GM19452 (cell line): ENCODE results near the gene FRAS1.
"Not testable (repeated sequence)": the region's sequence is repeated elsewhere in the genome, so short reads cannot be mapped to it uniquely, and the experiment has no call there.

Experiments used
- ATAC-seq: cut with Tn5 transposase; IDR thresholded peaks from one replicate; pipeline ENCODE4 v1.9.1; 2021; ENCODE audit not compliant: unreplicated experiment

FRAS1 gene

GRCh38 chr4:78424461-78424860 is 367.3 kb downstream of the FRAS1 start:
- ATAC-seq, result no peak

- no peak for ATAC-seq
Observed at GRCh38 chr4:78426972-78427371, 369.8 kb downstream of the FRAS1 start.

- ATAC-seq, result no peak
Observed at GRCh38 chr4:78428996-78429395, 371.9 kb downstream of the FRAS1 start.

GRCh38 chr4:78432896-78433295 is 375.8 kb downstream of the FRAS1 start:
- no peak for ATAC-seq

GRCh38 chr4:78437608-78438088 is 380.5 kb downstream of the FRAS1 start:
- no peak for ATAC-seq

GRCh38 chr4:78439328-78439727 is 382.2 kb downstream of the FRAS1 start:
- no peak for ATAC-seq

DNA sequence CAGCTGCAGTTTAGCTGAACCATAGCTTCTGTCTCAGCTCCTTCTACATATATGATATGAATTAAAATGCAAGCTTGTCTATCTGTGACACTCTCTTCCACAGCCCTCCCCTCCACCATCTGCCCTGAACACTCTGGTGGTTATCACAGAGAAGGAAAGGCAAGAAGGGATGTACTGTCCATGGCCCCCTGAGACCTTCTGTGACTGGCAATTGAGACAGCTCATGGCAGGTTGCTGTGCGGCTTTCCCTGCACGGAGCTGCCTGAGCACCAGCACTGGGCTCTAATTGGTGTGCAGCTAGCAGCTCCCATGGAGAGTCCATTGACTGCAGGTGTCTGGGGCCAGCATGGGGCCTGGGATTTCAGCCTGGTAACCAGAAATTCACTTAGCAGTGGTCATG is 384.6 kb downstream of the FRAS1 start:
- ATAC-seq, result no peak

DNA sequence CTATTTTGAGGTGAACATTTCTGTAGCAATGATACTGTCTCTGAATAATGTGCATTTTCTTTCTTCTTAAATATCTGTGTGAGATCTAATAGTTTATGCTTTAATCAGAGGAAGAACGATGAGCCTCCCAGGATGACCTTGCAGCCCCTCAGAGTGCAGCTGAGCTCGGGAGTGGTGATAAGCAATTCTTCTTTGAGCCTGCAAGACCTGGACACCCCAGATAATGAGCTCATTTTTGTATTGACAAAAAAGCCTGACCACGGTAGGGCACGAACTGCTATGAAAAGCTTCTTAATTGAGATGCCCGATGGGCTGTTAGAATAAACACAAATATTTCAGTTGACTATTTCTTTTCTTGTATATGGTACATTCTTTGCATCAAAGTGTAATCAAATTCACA is 389.5 kb downstream of the FRAS1 start:
- no peak for ATAC-seq

GRCh38 chr4:78451407-78451806 is 394.3 kb downstream of the FRAS1 start:
- no peak for ATAC-seq

DNA sequence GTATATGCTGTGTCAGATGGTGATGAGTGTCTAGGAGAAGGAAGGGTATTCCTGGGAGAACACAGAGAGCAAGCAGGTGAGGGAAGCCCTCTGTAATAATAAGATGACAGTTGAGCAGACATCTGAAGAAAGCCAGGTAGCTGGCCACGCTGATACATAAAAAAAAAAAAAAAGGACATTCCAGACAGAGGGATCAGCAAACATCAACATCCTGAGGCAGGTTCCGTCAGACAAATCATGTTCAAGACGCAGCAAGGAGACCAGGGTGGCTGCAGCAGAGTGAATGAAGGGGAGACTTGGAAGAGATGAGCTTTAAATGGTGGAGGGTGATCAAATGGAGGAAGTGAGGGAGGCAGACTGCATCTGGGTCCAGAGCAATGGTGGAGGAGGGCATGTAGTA is 396.9 kb downstream of the FRAS1 start:
- ATAC-seq, result no peak

- no peak for ATAC-seq
Observed at GRCh38 chr4:78457751-78458150, 400.6 kb downstream of the FRAS1 start.

DNA sequence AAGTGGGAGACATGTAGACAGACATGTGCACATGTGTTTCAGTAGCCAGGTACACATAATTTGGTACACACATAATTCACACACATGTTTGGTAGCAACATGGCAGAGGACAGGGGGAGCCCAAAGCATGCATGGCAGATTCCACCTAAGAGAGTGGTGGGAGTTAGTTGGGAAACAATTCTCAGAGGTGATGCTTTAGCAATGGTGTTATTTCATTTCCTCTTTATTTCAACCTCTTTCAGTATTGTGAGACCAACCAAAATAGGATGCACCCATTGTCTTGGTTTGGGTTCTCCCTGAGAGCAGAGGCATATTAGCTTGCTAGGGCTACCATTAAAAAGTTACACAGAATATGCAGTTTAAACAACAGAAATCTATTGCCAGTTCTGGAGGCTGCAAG is 402.2 kb downstream of the FRAS1 start:
- no peak for ATAC-seq

GRCh38 chr4:78460368-78460767 is 403.2 kb downstream of the FRAS1 start:
- no peak for ATAC-seq

DNA sequence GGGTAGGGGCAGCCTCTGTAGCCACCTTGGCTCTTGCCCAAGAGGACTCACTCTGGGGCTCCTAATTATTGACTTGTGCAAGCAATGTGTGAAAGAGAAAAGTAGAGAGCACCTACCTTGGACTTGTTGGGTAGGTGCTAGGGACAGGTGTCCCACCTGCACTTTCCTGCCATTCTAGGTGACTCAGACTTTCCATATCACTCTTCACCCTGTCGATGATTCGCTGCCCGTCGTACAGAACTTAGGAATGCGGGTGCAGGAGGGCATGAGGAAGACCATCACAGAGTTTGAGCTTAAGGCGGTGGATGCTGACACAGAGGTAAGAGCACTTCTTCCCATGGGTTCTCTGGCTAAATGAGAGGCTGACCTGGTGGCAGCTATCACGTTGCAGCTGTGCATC is 407.1 kb downstream of the FRAS1 start:
- no peak for ATAC-seq

GRCh38 chr4:78467223-78467622 is 410.1 kb downstream of the FRAS1 start:
- not testable (repeated sequence) for ATAC-seq

GRCh38 chr4:78468272-78468671 is 411.1 kb downstream of the FRAS1 start:
- ATAC-seq, result no peak

DNA sequence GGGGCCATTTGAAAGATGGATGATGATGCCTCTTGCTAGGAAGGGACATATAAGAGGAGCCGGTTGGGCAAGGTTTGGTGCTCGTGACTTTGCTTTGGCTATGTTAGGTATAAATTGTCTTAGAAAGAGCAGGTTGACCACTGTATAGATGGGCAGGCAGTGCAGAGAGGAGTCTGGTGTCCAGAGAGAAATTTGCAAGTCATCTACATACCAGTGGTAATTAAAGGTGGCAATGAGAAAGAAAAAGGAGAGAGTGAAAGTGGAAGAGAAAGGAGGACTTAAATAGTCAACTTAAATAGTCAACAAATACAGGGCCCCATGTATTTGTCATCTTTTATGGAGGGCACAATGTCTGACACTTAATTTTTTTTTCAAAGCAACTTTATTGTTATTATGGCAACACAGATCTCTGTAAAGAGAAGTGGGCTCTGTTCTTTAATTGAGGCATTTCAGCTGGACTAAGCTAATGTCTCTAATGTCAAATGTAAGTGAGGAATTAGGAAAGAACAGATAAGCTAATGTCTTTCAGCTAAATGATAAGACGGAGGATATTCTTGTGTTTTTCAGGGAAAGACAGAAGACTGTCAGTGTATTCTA is 419.1 kb downstream of the FRAS1 start:
- no peak for ATAC-seq

DNA sequence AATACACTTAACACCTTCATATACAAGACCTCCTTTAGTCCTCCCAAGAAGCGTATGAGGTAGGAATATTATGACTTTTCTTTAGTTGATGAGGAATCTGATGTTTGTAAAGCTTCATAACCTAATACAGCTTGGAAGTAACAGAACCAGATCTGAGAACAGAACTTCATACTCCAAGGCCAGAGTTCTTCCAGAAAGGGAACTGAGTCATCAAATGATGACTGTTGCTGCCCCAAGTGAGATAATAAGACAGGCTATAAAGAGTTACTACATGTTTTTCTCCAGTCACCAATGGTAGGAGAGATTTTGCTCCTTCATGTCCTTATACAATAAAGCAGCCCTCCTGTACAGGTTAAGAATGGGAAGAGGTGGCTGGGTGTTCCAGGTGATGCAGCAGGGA is 420.2 kb downstream of the FRAS1 start:
- ATAC-seq, result no peak

GRCh38 chr4:78478523-78478922 is 421.4 kb downstream of the FRAS1 start:
- no peak for ATAC-seq

DNA sequence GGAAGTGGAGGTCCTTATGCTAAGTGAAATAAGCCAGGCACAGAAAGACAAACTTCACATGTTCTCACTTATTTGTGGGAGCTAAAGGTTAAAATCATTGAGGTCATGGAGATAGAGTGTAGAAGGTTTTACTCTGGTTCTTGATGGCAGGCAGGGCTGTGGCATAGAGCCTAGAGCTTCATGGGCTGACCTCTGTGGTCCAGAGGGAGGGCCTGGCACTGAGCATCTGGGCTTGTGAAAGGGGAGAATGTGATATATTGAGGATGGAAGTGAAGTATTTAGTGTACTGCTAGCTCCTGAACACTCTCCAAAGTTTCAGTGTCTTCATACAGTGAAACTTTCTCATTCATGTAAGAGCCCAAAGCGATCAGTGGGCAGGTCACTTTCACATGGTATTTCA is 423.2 kb downstream of the FRAS1 start:
- ATAC-seq, result no peak

DNA sequence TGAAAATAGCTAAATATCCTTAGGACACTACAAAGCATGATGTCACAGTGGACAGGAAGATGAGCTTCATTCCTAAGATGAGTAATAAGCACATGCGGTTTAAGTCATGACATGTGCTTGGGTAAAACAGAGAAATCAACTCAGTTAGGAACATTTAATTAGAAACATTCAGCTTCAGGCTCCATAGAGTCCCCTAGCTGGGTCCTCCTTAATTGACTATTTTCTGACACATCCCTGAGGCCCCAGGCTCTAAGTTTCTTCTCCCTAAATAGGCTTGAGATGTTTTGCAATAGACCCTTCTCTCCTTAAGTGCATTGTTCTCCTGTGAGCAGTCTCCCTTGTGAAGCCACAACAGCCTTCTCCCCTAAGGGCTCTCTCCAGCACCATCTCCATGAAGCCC is 424.1 kb downstream of the FRAS1 start:
- no peak for ATAC-seq

- no peak for ATAC-seq
Observed at GRCh38 chr4:78482281-78482680, 425.2 kb downstream of the FRAS1 start.

DNA sequence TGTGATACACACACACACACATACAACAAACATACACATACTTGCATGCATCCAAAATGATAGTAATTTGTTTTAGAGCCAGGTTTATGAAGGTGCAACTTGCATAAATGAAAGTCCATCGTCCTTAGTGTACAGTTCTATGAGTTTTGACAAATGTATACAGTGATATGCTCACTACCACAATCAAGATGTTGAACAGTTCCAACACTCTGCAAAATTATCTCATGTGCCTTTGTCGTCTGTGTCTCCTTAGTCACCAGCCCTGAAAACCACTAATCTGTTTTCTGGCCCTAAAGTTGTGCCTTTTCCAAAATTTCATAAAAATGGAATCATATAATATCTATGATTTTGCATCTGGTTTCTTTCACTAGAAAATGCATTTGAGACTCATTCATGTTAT is 426.7 kb downstream of the FRAS1 start:
- ATAC-seq, result no peak
